Kidney epithelial cell (primary cell): ENCODE results near the gene RBM44. TPM values are rescaled to one million over a fixed set of nuclear protein-coding genes. Genes with fewer than 3 reads are reported as not detected.

Experiments used
- DNase-seq: peaks from one replicate; pipeline ENCODE4 v3.0.0-alpha.2; 2010; ENCODE audit warnings: low read depth
- H3K27me3 ChIP-seq: 2 replicates; pipeline ENCODE4 v1.6.0; 2011; ENCODE audit warnings: low read length; ENCODE audit not compliant: control insufficient read depth, insufficient read depth
- H3K36me3 ChIP-seq: 2 replicates; pipeline ENCODE4 v1.5.1; 2011; ENCODE audit warnings: low read length; ENCODE audit not compliant: control insufficient read depth, insufficient read depth
- H3K4me3 ChIP-seq: 2 replicates; pipeline ENCODE4 v1.5.1; 2011; ENCODE audit warnings: low read depth, mild to moderate bottlenecking, control low read depth, low read length
- CTCF ChIP-seq: IDR thresholded peaks from 2 replicates; pipeline ENCODE4 v1.5.1; 2011; ENCODE audit warnings: mild to moderate bottlenecking, moderate library complexity, low read length, control low read depth, inconsistent platforms; ENCODE audit not compliant: insufficient read depth, poor library complexity, severe bottlenecking
- total RNA-seq: library from RNA; depleted of rRNA; stranded (reverse); fragments of >200 nt; gene quantifications from 2 replicates; pipeline ENCODE4 v1.2.3, GENCODE V29; 2015

Gene RBM44
- total RNA-seq, 1 donor from 2014 or later: 0.50 TPM

- DNase-seq: no peak
- Histone ChIP-seq H3K4me3 (no peak overlapping the region), H3K27me3 (no peaks in the 10 kb centered on the region), H3K36me3 (no peaks in the 10 kb centered on the region)
- no peak for TF ChIP-seq CTCF
These were observed 80.5 kb downstream of the RBM44 start for GRCh38 chr2:237879058-237879430.

GRCh38 chr2:237879991-237880560, 81.5 kb downstream of the RBM44 start:
- DNase-seq: no peak
- Histone ChIP-seq H3K4me3 (no peak overlapping the region), H3K27me3 (no peaks in the 10 kb centered on the region), H3K36me3 (no peaks in the 10 kb centered on the region)
- TF ChIP-seq CTCF: no peak

GRCh38 chr2:237882510-237883481, 84.2 kb downstream of the RBM44 start:
- Histone ChIP-seq H3K27me3 (no peaks in the 10 kb centered on the region), H3K36me3 (no peaks in the 10 kb centered on the region), H3K4me3 (no peak overlapping the region)
- DNase-seq: no peak
- no peak for TF ChIP-seq CTCF

- Histone ChIP-seq H3K4me3 (no peak overlapping the region), H3K36me3 (no peaks in the 10 kb centered on the region), H3K27me3 (no peaks in the 10 kb centered on the region)
- DNase-seq: no peak
- no peak for TF ChIP-seq CTCF
These were observed 85.4 kb downstream of the RBM44 start for GRCh38 chr2:237883951-237884446.

- Histone ChIP-seq H3K27me3 (no peaks in the 10 kb centered on the region), H3K4me3 (no peak overlapping the region), H3K36me3 (no peaks in the 10 kb centered on the region)
- DNase-seq: no peak
- TF ChIP-seq CTCF: no peak
These were observed 86.1 kb downstream of the RBM44 start for GRCh38 chr2:237884681-237885080.
